Measurements from ENCODE around the gene ANKRD11. TPM values are rescaled to one million over a fixed set of nuclear protein-coding genes. Genes with fewer than 3 reads are reported as not detected.

The ANKRD11 gene
- total RNA-seq, 4 donors from 2014 or later: 75.6 to 183 (median 108) TPM

DNA sequence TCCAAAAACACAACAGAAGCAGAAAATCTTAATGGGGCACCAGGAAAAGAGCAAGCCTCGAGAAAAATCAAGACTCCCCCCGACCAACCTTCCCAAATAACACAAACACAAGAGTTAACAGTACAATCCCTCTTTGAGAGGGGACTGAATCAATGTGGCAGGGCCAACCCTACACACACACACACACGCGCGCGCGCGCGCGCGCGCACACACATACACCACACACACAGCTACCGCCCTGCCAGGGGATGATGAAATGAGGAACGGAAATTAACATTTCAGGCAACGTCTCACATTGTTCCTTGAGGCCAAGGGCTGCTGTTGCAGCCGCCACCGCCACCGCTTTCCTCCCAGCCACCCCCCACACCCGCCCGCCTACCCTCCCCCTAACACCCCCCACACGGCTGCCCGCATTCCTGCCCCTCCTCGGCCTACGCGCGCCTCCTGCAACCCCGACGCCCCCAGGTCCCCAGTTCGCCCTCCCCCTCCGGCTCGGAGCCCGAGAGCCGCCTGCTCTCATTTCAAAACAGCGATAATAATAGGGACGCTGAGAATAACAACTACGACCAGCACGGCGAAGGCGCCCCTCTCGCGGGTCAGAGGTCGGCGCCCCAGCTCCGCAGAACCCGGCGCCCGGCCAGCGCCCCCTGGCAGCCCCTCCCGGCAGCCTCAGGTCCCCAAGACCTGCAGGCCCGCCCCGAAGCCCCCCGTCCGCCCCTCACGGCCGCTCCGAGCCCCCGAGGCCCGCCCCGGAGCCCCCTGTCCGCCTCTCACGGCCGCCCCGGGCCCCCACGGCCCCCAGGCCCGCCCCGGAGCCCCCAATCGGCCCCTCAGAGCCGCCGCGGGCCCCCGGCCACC is 1.1 kb downstream of the ANKRD11 start:
- 0 to 1% methylated on average over 21 to 41 of the region's 71 CpGs for WGBS, 2 donors
- intact Hi-C loops (cut with DNase I; ENCODE audit: low total_unique reads): no loop called here
- peak; percentile 91 to 96 for DNase-seq (ENCODE audit: low spot score in 2 of 2)
- TF ChIP-seq, protein P1, sequence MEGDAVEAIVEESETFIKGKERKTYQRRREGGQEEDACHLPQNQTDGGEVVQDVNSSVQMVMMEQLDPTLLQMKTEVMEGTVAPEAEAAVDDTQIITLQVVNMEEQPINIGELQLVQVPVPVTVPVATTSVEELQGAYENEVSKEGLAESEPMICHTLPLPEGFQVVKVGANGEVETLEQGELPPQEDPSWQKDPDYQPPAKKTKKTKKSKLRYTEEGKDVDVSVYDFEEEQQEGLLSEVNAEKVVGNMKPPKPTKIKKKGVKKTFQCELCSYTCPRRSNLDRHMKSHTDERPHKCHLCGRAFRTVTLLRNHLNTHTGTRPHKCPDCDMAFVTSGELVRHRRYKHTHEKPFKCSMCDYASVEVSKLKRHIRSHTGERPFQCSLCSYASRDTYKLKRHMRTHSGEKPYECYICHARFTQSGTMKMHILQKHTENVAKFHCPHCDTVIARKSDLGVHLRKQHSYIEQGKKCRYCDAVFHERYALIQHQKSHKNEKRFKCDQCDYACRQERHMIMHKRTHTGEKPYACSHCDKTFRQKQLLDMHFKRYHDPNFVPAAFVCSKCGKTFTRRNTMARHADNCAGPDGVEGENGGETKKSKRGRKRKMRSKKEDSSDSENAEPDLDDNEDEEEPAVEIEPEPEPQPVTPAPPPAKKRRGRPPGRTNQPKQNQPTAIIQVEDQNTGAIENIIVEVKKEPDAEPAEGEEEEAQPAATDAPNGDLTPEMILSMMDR (IDR thresholded peaks at IDR 0.05): no peak
- TF ChIP-seq POLR2A (IDR thresholded peaks at IDR 0.05): no peak
- H3K4me3 ChIP-seq (ENCODE audit: low read depth, poor library complexity, severe bottlenecking): peak overlapping the region; percentile 69

DNA sequence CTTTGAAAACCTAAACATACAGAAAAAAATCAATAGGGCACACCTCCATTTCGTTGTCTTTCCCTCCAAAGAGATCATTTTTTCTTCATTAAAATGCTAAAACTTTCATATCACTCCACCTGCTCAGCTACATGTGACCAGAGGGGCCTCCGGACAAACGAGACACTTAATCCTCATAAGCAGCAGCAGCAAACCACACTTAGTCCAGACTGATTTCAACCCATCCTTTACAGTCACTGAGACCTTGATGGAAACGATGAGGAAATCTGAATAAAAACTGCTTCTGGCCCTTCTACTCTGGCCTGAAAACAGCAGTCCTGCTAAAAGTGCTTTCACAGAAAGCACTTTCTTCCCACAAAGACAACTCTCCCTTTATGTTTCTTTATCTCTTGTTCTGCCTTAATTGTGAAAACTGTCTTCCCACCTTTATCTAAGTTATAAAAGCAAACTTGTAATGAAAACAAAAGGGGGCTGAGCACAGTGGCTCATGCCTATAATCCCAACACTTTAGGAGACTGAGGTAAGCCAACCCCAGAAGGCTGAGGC is 4.6 kb downstream of the ANKRD11 start:
- TF ChIP-seq, protein P1 (IDR thresholded peaks at IDR 0.05): no peak
- no peak for TF ChIP-seq POLR2A (IDR thresholded peaks at IDR 0.05)
- intact Hi-C loops (cut with DNase I; ENCODE audit: low total_unique reads): no loop called here
- DNase-seq (ENCODE audit: low spot score in 2 of 2): no peak
- WGBS, 2 donors: 53 to 55% methylated on average over 4 of the region's 4 CpGs
- no peak overlapping the region for H3K4me3 ChIP-seq (ENCODE audit: low read depth, poor library complexity, severe bottlenecking)

DNA sequence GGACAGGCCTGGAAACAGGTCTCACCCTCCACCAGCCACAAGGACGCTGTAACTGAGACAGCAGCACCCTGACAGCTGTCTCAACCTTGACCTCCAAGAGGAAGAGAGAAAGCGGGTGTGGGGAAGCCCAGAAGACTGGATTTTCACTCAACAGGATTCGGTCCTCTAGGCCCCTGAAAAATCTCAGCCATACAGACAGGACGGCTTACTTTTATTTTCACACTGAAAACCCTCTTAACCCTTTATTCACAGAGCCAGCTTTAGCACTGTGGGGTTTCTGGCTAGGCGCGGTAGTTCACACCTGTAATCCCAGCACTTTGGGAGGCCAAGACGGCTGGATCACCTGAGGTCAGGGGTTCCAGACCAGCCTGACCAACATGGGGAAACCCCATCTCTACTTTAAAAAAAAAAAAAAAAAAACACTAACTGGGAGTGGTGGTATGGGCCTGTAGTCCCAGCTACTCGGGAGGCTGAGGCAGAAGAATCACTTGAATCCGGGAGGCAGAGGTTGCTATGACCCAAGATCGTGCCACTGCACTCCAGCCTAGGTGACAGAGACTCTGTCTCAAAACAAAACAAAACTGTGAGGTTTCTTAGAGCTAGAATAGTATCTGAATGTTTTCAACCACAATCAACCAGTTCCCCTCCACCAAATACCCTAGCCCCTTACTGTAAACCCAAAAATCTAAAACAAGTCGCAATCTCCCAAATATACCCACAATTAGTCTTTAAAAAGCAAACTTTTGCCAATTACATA is 5.3 kb downstream of the ANKRD11 start:
- WGBS, 2 donors: 77 to 79% methylated on average over 11 of the region's 11 CpGs
- H3K4me3 ChIP-seq (ENCODE audit: low read depth, poor library complexity, severe bottlenecking): no peak overlapping the region
- intact Hi-C loops (cut with DNase I; ENCODE audit: low total_unique reads): no loop called here
- DNase-seq (ENCODE audit: low spot score in 2 of 2): no peak
- no peak for TF ChIP-seq POLR2A (IDR thresholded peaks at IDR 0.05)
- TF ChIP-seq, protein P1 (IDR thresholded peaks at IDR 0.05): no peak

DNA sequence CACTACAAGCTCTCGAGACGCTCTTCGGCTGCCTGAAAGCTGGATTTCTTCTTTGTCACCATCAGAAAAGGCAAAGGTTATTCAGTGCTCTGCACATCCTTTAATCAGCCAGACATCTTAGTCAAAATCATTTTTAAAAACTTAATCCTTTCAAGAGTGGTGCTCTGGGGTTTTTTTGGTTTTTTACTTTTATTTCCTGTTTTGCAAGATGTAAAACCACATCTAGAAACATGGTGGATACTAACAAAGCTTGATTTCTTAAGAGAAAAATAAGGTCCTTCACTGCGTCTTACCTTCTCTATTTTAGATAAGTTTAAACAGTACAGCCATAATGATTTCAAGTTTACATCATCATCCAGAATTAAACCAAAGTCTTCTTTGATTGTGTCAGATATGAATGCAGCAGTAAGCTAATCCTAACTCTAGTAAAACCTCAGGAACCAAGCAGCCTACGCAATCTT is 6.3 kb downstream of the ANKRD11 start:
- 78 to 83% methylated on average over 5 of the region's 5 CpGs for WGBS, 2 donors
- TF ChIP-seq, protein P1 (IDR thresholded peaks at IDR 0.05): no peak
- TF ChIP-seq POLR2A (IDR thresholded peaks at IDR 0.05): no peak
- intact Hi-C loops (cut with DNase I; ENCODE audit: low total_unique reads): no loop called here
- DNase-seq (ENCODE audit: low spot score in 2 of 2): no peak
- no peak overlapping the region for H3K4me3 ChIP-seq (ENCODE audit: low read depth, poor library complexity, severe bottlenecking)

DNA sequence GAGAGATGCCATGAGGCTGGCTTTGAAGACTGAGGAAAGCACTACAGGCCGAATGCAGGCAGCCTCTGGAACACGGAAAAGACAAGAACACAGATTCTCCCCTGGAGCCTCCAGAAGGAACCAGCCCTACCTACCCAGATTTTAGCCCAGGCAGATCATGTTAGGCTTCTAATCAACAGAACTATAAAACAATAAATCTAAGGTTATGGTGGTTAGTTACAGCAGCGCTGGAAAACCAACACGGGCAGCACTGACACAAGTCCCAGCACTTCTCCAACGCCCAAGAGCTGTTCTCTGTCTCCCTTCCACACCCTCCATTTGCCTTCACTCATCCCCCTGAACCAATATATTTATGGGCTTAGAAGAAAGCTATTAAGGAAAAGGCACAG is 7.5 kb downstream of the ANKRD11 start:
- DNase-seq (ENCODE audit: low spot score in 2 of 2): no peak
- intact Hi-C loops (cut with DNase I; ENCODE audit: low total_unique reads): no loop called here
- TF ChIP-seq, protein P1 (IDR thresholded peaks at IDR 0.05): no peak
- no peak for TF ChIP-seq POLR2A (IDR thresholded peaks at IDR 0.05)
- H3K4me3 ChIP-seq (ENCODE audit: low read depth, poor library complexity, severe bottlenecking): no peak overlapping the region
- 31 to 38% methylated on average over 5 of the region's 5 CpGs for WGBS, 2 donors
